Astrocyte of the cerebellum (primary cell): ENCODE measurements around the gene IGSF21.

ENCODE experiments used
- DNase-seq: peaks from one replicate; pipeline ENCODE4 v3.0.0-alpha.2; 2011; ENCODE audit warnings: low read depth
- H3K4me3 ChIP-seq: 2 replicates; pipeline ENCODE4 v1.5.1; 2011; ENCODE audit warnings: mild to moderate bottlenecking, low read depth, low read length, moderate library complexity
- in situ Hi-C: cut with HindIII; loops from 2 replicates; pipeline ENCODE4 v1.10.0; 2017; ENCODE audit warnings: low sequenced_read_pairs
- TF ChIP-seq, protein P1 (sequence below): IDR thresholded peaks from 2 replicates; pipeline ENCODE4 v1.5.1; 2012; ENCODE audit warnings: low read length, low read depth, moderate library complexity, mild to moderate bottlenecking; ENCODE audit errors: missing control alignments

Gene IGSF21

DNA sequence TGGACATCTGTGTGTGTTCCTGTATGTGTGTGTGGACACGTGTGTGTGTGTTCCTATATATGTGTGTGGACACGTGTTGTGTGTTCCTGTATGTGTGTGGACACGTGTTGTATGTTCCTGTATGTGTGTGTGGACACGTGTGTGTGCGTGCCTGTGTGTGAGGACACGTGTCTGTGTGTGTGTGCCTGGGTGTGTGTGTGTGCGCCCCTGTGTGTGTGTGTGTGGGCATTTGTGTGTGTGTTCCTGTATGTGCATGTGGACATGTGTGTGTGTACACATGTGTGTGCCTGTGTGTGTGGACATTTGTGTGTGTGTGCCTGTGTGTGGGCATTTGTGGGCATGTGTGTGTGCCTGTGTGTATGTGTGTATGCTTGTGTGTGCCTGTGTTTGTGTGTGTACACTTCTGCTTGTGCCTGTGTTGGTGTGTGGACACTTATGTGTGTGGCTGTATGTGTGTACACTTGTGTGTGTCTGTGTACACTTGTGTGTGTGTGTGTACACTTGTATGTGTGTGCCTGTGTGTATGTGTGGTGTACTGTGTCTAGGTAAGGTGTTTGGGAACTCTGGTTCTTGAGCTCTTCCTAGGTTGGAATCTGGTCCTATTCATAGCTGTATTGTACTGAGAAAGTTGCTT lies 3.7 kb upstream of the IGSF21 start:
- in situ Hi-C loops: no loop called here
- H3K4me3 ChIP-seq: no peak overlapping the region
- DNase-seq: no peak
- TF ChIP-seq, protein P1, sequence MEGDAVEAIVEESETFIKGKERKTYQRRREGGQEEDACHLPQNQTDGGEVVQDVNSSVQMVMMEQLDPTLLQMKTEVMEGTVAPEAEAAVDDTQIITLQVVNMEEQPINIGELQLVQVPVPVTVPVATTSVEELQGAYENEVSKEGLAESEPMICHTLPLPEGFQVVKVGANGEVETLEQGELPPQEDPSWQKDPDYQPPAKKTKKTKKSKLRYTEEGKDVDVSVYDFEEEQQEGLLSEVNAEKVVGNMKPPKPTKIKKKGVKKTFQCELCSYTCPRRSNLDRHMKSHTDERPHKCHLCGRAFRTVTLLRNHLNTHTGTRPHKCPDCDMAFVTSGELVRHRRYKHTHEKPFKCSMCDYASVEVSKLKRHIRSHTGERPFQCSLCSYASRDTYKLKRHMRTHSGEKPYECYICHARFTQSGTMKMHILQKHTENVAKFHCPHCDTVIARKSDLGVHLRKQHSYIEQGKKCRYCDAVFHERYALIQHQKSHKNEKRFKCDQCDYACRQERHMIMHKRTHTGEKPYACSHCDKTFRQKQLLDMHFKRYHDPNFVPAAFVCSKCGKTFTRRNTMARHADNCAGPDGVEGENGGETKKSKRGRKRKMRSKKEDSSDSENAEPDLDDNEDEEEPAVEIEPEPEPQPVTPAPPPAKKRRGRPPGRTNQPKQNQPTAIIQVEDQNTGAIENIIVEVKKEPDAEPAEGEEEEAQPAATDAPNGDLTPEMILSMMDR: no peak

DNA sequence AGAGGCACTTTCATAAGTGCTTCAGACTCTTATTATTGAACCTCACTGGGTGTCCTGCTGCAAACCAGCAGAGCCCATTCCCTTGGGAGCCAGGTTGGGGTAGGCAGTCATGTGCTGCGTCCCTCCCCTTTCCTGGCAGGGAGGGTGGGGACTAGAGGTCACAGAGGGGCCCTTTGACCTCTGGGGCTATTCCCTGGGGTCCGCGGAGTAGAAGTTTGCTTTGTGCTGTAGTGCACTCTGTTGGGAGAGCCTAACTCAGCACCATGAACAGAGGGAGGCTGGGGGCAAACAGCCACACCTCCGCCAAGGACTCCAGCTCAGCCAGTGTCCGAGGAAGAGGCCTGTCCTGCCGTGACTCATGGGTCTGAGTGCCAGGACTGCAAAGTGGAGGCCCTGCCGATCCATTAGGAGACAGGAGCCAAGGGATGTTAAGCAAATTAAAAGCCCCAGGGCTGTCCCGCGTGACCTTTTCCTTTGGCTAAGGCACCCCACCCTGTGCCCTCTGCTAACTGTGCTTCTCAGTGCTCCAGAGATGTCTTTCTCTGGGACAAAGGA lies 3.0 kb upstream of the IGSF21 start:
- no peak overlapping the region for H3K4me3 ChIP-seq
- DNase-seq: no peak

DNA sequence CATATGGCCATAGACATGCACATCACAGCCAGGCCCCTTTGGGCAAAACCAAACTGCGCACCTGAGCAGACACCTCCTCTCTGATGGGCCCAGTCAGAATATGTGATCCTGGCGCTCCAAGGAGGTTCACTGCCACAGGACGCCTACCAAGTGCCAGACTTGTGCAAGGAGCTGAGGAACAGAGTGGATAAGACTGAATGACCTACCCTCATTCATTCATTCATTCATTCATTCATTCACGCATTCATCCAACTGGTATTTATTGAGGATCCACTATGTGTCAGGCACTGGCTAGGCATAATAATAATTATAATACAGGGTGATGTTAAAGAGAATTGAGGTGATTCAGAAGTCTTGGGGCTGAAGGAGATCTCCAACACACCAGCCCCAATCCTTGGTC lies 2.4 kb upstream of the IGSF21 start:
- H3K4me3 ChIP-seq: no peak overlapping the region
- in situ Hi-C loops: no loop called here
- DNase-seq: no peak
- TF ChIP-seq, protein P1: no peak

More for the DNA sequence above, 3.0 kb upstream of the IGSF21 start:
- in situ Hi-C loops: no loop called here
- TF ChIP-seq, protein P1: no peak

DNA sequence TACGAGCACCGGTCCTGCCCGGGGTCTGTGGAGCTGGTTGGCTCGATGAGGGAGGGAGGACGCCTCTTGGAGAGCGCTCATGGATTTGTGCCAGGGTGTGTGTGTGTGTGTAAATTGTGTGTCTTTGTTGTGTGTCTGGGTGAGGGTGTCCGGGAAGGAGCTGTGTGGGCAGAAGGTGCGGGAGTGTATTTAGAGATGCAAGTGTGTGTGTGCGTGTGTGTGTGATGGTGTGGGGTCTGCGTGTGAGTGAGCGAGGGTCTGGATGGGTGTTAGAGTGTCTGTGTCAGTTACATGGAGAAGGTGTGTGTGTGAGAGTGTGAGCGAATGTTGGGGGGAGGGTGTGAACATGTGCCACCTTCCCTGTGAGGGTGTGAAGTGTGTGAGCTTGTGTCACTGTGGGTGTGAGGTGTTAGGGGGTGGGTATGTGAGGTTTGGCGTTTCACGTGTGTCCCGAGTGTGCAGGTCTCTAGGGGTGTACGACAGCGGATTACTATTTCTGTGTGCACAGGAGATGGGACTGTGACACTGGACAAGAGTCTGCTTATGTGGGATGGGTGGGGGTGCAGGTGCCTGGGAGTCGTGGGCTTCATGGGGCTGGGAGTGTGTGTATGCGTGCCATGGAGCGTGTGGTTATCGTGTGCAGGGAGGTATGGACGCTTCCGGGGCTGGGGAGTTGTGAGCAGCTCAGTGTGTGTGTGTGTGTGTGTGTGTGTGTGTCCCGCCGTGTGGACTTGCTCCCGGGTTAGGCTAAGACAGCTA lies 880 bp downstream of the IGSF21 start:
- TF ChIP-seq, protein P1: no peak

DNA sequence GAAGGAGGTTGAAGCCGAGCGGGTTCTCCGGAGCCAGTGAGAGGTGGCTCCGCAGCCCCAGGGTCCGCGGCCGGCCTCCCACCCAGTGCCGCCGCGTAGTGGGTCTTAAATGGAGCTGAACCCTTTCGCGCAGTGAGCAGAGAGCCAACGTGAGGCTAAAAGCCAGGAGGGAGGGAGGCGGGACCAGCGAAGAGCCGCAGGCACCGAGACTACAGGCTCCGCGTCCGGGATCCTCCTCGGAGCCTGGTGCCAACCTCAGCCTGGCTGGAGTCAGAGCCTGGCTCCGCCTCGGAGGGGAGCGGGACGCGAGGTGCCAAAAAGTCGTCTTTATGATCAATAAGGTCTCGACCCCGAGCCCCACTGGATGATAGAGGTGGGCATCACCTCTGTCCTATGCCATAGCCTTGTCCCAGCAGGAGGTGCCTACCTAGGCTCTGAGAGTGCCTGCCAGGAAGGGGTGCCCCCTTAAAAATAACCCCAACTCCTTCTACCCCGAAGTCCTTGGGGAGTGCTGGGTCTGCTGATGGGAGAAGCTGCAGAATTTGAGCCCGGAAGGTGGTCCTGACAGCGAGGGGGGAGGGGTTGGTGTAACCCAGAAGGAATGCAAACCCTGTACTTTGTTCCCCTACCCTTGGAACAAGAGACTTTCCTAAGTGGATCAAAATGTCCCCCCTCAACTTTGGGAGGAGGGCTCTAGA lies 1.6 kb downstream of the IGSF21 start:
- TF ChIP-seq, protein P1: no peak
- in situ Hi-C loops: no loop called here
- H3K4me3 ChIP-seq: no peak overlapping the region
- no peak for DNase-seq

More for the DNA sequence above, 880 bp downstream of the IGSF21 start:
- in situ Hi-C loops: no loop called here
- DNase-seq: no peak
- no peak overlapping the region for H3K4me3 ChIP-seq

DNA sequence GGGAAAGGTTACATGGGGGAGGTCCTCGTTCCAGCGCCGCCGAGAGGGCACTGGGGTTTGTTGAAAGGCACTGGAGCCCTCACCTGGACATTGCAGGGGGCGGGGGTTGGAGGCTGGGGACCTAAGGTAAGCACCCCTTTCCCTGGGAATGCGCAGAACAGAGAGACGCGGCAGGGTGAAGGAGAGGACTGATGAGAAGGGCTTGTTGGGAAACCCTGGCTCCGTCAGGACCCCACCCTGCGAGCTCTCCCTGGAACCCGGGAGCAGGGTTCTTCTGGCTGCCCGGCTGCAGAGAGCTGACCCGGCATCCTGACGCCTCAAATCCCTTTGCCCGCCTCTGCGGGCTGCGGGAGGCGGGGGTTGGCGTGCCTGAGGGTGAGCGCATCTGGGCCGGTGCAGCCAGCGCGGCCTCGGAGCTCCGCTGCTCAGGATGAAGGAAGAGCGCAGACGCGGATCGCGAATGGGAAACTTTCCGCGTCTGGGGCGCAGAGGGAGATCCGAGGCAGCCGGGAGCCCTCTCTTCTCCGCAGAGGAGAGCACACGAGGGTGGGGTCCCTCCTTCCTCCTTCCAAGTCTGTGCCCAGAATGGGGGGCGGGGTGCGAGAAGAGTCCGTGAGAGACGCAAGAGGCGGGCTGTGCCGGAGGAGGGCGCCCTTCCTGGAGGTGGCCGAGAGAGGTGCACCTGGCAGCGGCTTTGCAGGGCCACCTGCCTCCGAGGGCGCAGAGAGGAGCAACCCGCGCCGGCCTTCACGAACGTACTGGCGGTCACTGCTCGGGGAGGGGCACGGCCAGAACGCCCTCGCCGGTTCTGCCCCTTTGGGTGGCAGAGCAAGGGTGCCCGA lies 2.4 kb downstream of the IGSF21 start:
- in situ Hi-C loops: no loop called here
- no peak overlapping the region for H3K4me3 ChIP-seq
- TF ChIP-seq, protein P1: no peak
- DNase-seq: no peak
